ENCODE results near the gene MOCS3.

MOCS3 gene

GRCh38 chr20:51008718-51009117 is 50.1 kb downstream of the MOCS3 start:
- Histone ChIP-seq H2AK5ac (ENCODE audit: low read length, severe bottlenecking) (no peak overlapping the region), H3K14ac (ENCODE audit: low read length in 2 of 2) (no peak overlapping the region), H2BK120ac (ENCODE audit: low read depth, low read length) (no peak overlapping the region), H2BK12ac (ENCODE audit: low read length in 2 of 2) (no peak overlapping the region), H4K91ac (ENCODE audit: low read length) (no peak overlapping the region), H3K27me3 (ENCODE audit: control insufficient read depth in 1 of 2, insufficient read depth in 1 of 2, low read length in 2 of 2) (peaks cover 5 to 11% of the 10 kb centered on the region in 2 experiments), H3K4ac (ENCODE audit: low read depth in 1 of 2, low read length in 2 of 2) (no peak overlapping the region), H3K9ac (ENCODE audit: low read length) (no peak overlapping the region), H3K4me1 (ENCODE audit: control insufficient read depth, insufficient read depth, low read depth, low read length) (no peaks in the 10 kb centered on the region), H3K4me2 (ENCODE audit: low read length, poor library complexity, severe bottlenecking) (no peak overlapping the region), H3K27ac (ENCODE audit: low read length, poor library complexity, severe bottlenecking) (no peak overlapping the region), H2BK5ac (ENCODE audit: low read depth, low read length, poor library complexity, severe bottlenecking) (no peak overlapping the region), H4K8ac (ENCODE audit: low read length) (no peak overlapping the region), H3K23ac (ENCODE audit: low read length in 2 of 2) (no peak overlapping the region), H2AFZ (ENCODE audit: low read depth, low read length) (no peak overlapping the region), H3K18ac (ENCODE audit: low read depth in 1 of 2, low read length in 2 of 2) (no peak overlapping the region), H2BK15ac (ENCODE audit: low read depth, poor library complexity, severe bottlenecking) (no peak overlapping the region), H3K4me3 (ENCODE audit: insufficient read depth in 1 of 2, low read depth in 1 of 2, low read length in 2 of 2) (no peak overlapping the region), H3K36me3 (ENCODE audit: control insufficient read depth in 1 of 2, insufficient read depth in 2 of 2, low read depth in 1 of 2, low read length in 2 of 2) (no peaks in the 10 kb centered on the region), H3K9me3 (ENCODE audit: control insufficient read depth, low read length) (no peaks in the 10 kb centered on the region), H3K79me1 (replicated peaks; ENCODE audit: low read length, poor library complexity, severe bottlenecking) (no peaks in the 10 kb centered on the region)
- WGBS, result 95% methylated on average over 5 of the region's 5 CpGs
- DNase-seq, result no peak

GRCh38 chr20:51009303-51010042 is 50.9 kb downstream of the MOCS3 start:
- Histone ChIP-seq H3K4ac (ENCODE audit: low read depth in 1 of 2, low read length in 2 of 2) (no peak overlapping the region), H3K79me1 (replicated peaks; ENCODE audit: low read length, poor library complexity, severe bottlenecking) (no peaks in the 10 kb centered on the region), H2BK120ac (ENCODE audit: low read depth, low read length) (no peak overlapping the region), H2BK12ac (ENCODE audit: low read length in 2 of 2) (no peak overlapping the region), H4K8ac (ENCODE audit: low read length) (no peak overlapping the region), H3K9me3 (ENCODE audit: control insufficient read depth, low read length) (no peaks in the 10 kb centered on the region), H2AFZ (ENCODE audit: low read depth, low read length) (no peak overlapping the region), H2BK5ac (ENCODE audit: low read depth, low read length, poor library complexity, severe bottlenecking) (no peak overlapping the region), H2BK15ac (ENCODE audit: low read depth, poor library complexity, severe bottlenecking) (no peak overlapping the region), H3K4me2 (ENCODE audit: low read length, poor library complexity, severe bottlenecking) (no peak overlapping the region), H3K23ac (ENCODE audit: low read length in 2 of 2) (no peak overlapping the region), H2AK5ac (ENCODE audit: low read length, severe bottlenecking) (no peak overlapping the region), H3K27ac (ENCODE audit: low read length, poor library complexity, severe bottlenecking) (no peak overlapping the region), H3K36me3 (ENCODE audit: control insufficient read depth in 1 of 2, insufficient read depth in 2 of 2, low read depth in 1 of 2, low read length in 2 of 2) (no peaks in the 10 kb centered on the region), H3K18ac (ENCODE audit: low read depth in 1 of 2, low read length in 2 of 2) (no peak overlapping the region), H3K14ac (ENCODE audit: low read length in 2 of 2) (no peak overlapping the region), H4K91ac (ENCODE audit: low read length) (no peak overlapping the region), H3K27me3 (ENCODE audit: control insufficient read depth in 1 of 2, insufficient read depth in 1 of 2, low read length in 2 of 2) (peaks cover 13 to 16% of the 10 kb centered on the region in 2 experiments), H3K4me3 (ENCODE audit: insufficient read depth in 1 of 2, low read depth in 1 of 2, low read length in 2 of 2) (no peak overlapping the region), H3K4me1 (ENCODE audit: control insufficient read depth, insufficient read depth, low read depth, low read length) (no peaks in the 10 kb centered on the region), H3K9ac (ENCODE audit: low read length) (no peak overlapping the region)
- DNase-seq, result no peak
- 97% methylated on average over 58 of the region's 58 CpGs for WGBS

GRCh38 chr20:51010043-51010365 is 51.4 kb downstream of the MOCS3 start:
- H3K4me2 ChIP-seq (ENCODE audit: low read length, poor library complexity, severe bottlenecking), result no peak overlapping the region
- no peak overlapping the region for H3K9ac ChIP-seq (ENCODE audit: low read length)
- H3K23ac ChIP-seq (ENCODE audit: low read length in 2 of 2), result no peak overlapping the region
- H2BK5ac ChIP-seq (ENCODE audit: low read depth, low read length, poor library complexity, severe bottlenecking), result no peak overlapping the region
- no peak overlapping the region for H3K4me3 ChIP-seq (ENCODE audit: insufficient read depth in 1 of 2, low read depth in 1 of 2, low read length in 2 of 2)
- H2BK12ac ChIP-seq (ENCODE audit: low read length in 2 of 2), result no peak overlapping the region
- no peak overlapping the region for H3K14ac ChIP-seq (ENCODE audit: low read length in 2 of 2)
- DNase-seq, result no peak
- H2AFZ ChIP-seq (ENCODE audit: low read depth, low read length), result no peak overlapping the region
- no peak overlapping the region for H2BK120ac ChIP-seq (ENCODE audit: low read depth, low read length)
- no peak overlapping the region for H3K4ac ChIP-seq (ENCODE audit: low read depth in 1 of 2, low read length in 2 of 2)
- H2BK15ac ChIP-seq (ENCODE audit: low read depth, poor library complexity, severe bottlenecking), result no peak overlapping the region
- H3K27ac ChIP-seq (ENCODE audit: low read length, poor library complexity, severe bottlenecking), result no peak overlapping the region
- H3K27me3 ChIP-seq (ENCODE audit: control insufficient read depth in 1 of 2, insufficient read depth in 1 of 2, low read length in 2 of 2), result peaks cover 15 to 21% of the 10 kb centered on the region in 2 experiments
- H3K36me3 ChIP-seq (ENCODE audit: control insufficient read depth in 1 of 2, insufficient read depth in 2 of 2, low read depth in 1 of 2, low read length in 2 of 2), result no peaks in the 10 kb centered on the region
- H4K8ac ChIP-seq (ENCODE audit: low read length), result no peak overlapping the region
- H4K91ac ChIP-seq (ENCODE audit: low read length), result no peak overlapping the region
- H3K9me3 ChIP-seq (ENCODE audit: control insufficient read depth, low read length), result no peaks in the 10 kb centered on the region
- H3K4me1 ChIP-seq (ENCODE audit: control insufficient read depth, insufficient read depth, low read depth, low read length), result no peaks in the 10 kb centered on the region
- no peaks in the 10 kb centered on the region for H3K79me1 ChIP-seq (replicated peaks; ENCODE audit: low read length, poor library complexity, severe bottlenecking)
- no peak overlapping the region for H2AK5ac ChIP-seq (ENCODE audit: low read length, severe bottlenecking)
- 98% methylated on average over 33 of the region's 33 CpGs for WGBS
- no peak overlapping the region for H3K18ac ChIP-seq (ENCODE audit: low read depth in 1 of 2, low read length in 2 of 2)

- Histone ChIP-seq H3K18ac (ENCODE audit: low read depth in 1 of 2, low read length in 2 of 2) (no peak overlapping the region), H2BK5ac (ENCODE audit: low read depth, low read length, poor library complexity, severe bottlenecking) (no peak overlapping the region), H3K36me3 (ENCODE audit: control insufficient read depth in 1 of 2, insufficient read depth in 2 of 2, low read depth in 1 of 2, low read length in 2 of 2) (no peaks in the 10 kb centered on the region), H3K27me3 (ENCODE audit: control insufficient read depth in 1 of 2, insufficient read depth in 1 of 2, low read length in 2 of 2) (peaks cover 15 to 21% of the 10 kb centered on the region in 2 experiments), H3K14ac (ENCODE audit: low read length in 2 of 2) (no peak overlapping the region), H4K91ac (ENCODE audit: low read length) (no peak overlapping the region), H3K4me2 (ENCODE audit: low read length, poor library complexity, severe bottlenecking) (no peak overlapping the region), H3K9ac (ENCODE audit: low read length) (no peak overlapping the region), H2BK15ac (ENCODE audit: low read depth, poor library complexity, severe bottlenecking) (no peak overlapping the region), H3K79me1 (replicated peaks; ENCODE audit: low read length, poor library complexity, severe bottlenecking) (no peaks in the 10 kb centered on the region), H3K23ac (ENCODE audit: low read length in 2 of 2) (no peak overlapping the region), H2BK12ac (ENCODE audit: low read length in 2 of 2) (no peak overlapping the region), H2AFZ (ENCODE audit: low read depth, low read length) (no peak overlapping the region), H3K4me1 (ENCODE audit: control insufficient read depth, insufficient read depth, low read depth, low read length) (no peaks in the 10 kb centered on the region), H2BK120ac (ENCODE audit: low read depth, low read length) (no peak overlapping the region), H3K27ac (ENCODE audit: low read length, poor library complexity, severe bottlenecking) (no peak overlapping the region), H3K4me3 (ENCODE audit: insufficient read depth in 1 of 2, low read depth in 1 of 2, low read length in 2 of 2) (no peak overlapping the region), H4K8ac (ENCODE audit: low read length) (no peak overlapping the region), H2AK5ac (ENCODE audit: low read length, severe bottlenecking) (no peak overlapping the region), H3K9me3 (ENCODE audit: control insufficient read depth, low read length) (no peaks in the 10 kb centered on the region), H3K4ac (ENCODE audit: low read depth in 1 of 2, low read length in 2 of 2) (no peak overlapping the region)
- 88% methylated on average over 3 of the region's 3 CpGs for WGBS
- DNase-seq, result no peak
Measured at GRCh38 chr20:51010932-51011331, 52.3 kb downstream of the MOCS3 start.

Data from mesenchymal stem cell (in vitro differentiated cells and primary cell).